Middle frontal gyrus (tissue), 1 donor: ENCODE data around the gene PEMT.
A peak's percentile ranks its signal among the peaks of the same experiment; 100 is the strongest.

ENCODE experiments used
- DNase-seq: peaks from one replicate; pipeline ENCODE4 v3.0.0-alpha.2; 2015; ENCODE audit warnings: low spot score; ENCODE audit errors: extremely low spot score

The PEMT gene

DNA sequence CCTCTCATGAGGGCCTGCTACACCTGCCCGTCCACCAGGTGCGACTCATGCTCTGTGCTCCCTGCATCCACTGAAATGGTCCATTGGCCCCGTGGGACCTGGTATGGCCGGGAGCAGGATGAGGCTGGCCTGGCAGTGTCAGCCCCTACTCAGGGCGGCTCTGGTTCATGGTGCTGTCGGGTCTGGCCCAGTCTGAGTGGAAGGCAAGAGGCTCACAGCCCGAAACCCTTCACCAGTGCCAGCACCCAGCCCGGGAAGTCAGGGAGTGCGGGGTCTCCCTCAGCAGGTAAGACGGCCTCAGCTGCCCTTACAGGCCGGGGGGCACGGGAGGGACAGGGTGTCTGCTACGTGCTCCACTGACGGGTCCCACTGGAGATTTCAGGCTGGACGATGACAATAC is 54.8 kb downstream of the PEMT start:
- DNase-seq = no peak

GRCh38 chr17:17535957-17536356 is 55.6 kb downstream of the PEMT start:
- peak; percentile 10 for DNase-seq

DNA sequence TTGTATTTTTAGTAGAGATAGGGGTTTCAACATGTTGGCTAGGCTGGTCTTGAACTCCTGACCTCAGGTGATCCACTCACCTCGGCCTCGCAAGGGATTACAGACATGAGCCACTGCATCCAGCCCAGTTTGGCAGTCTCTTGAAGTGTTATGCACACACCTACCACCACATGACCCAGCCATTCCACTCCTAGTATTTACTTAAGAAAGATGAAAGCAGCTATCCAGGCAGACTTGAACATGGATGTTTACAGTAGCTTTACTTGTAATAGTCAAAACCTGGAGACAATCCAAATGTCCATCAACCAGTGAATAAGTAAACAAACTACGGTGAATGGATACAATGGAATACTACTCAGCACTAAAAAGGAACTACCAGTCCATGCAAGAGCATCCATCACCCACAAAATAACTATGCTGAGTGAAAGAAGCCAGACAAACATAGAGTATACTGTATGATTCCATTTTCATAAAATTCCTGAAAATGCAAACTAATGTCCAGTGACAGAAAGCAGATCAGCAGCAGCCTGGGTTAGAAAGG is 57.5 kb downstream of the PEMT start:
- DNase-seq = no peak

- no peak for DNase-seq
These were observed 58.5 kb downstream of the PEMT start for GRCh38 chr17:17532991-17533390.

DNA sequence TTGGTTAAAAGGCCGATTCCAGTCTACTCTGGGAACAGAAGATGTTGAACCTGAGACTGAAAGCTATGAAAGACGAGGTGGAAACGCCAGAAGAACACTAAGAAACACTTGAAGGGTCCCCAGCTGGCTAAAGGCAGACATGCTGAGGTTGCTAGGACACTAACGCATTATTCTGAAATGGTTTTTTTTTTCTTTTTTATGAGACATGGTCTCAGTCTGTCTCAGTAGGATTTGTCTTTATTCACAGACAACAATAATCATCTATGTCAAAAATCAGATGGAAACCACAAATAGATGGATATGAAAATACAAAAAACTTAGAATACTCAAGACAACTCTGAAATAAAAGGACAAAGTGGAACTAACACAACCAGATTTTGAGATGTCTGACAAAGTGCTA is 60.4 kb downstream of the PEMT start:
- DNase-seq = no peak

- no peak for DNase-seq
These were observed 62.5 kb downstream of the PEMT start for GRCh38 chr17:17528696-17529652.

- DNase-seq = no peak
These were observed 63.5 kb downstream of the PEMT start for GRCh38 chr17:17527956-17528500.

DNA sequence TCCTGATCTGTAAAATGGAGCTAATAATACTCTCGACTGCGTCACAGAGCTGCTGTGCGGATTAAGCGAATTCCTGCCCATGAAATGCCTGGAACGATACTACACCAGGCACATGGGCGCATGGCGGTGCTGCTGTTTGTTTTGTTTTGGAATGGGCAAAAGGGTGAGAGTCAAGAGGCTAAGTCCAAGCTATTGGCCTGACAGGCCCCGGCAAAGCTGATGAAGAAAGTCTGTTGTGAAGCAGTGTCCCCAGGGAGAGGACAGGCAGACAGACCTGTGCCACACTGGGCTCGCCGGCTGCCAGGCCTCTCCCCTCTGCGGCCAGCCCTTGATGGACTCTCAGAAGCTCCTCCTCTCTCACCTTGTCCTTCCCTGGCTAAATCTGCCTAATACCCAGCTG is 64.0 kb downstream of the PEMT start:
- DNase-seq = no peak

DNA sequence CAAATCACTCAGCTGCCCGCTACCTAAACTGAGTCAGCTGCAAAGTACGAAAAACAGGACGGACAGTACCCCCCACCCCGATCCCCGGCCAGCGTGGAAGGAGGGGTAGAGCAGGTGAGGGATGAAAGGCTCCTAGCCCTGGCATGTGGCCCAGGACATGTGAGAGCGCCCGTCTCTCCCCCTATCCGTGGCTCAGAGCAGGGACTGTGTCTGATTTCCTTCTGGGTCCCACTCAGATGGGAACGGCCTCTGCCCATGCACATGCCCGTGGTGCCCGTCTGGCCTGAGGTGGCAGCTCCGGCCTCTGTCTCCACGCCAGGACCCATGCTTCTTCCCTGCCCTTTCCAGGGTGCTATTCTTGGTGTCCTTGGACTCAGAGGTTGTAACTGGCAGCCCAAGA is 65.1 kb downstream of the PEMT start:
- no peak for DNase-seq

DNA sequence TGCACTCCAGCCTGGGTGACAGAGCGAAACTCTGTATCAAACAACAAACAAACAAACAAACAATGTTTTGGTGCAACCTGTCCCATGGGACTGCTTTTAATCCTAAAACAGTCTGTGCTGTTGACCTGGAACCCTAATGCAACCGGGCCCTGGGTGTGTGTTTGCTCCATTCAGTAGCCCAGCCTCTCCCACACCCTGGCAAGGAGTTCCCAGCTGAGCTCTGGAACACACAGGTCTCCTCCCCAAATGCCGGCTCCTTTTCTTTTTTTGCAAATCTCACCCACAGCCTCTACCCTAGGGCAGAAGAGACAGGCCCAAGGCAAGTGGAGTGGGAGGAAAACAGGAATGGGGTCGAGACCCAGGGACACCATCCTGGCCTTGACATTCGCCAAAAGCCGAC is 65.6 kb downstream of the PEMT start:
- DNase-seq = no peak

GRCh38 chr17:17525311-17525710 is 66.2 kb downstream of the PEMT start:
- no peak for DNase-seq

- DNase-seq = no peak
These were observed 67.6 kb downstream of the PEMT start for GRCh38 chr17:17523731-17524490.

- no peak for DNase-seq
These were observed 68.3 kb downstream of the PEMT start for GRCh38 chr17:17523001-17523730.

GRCh38 chr17:17520599-17521232 is 70.8 kb downstream of the PEMT start:
- DNase-seq = no peak

DNA sequence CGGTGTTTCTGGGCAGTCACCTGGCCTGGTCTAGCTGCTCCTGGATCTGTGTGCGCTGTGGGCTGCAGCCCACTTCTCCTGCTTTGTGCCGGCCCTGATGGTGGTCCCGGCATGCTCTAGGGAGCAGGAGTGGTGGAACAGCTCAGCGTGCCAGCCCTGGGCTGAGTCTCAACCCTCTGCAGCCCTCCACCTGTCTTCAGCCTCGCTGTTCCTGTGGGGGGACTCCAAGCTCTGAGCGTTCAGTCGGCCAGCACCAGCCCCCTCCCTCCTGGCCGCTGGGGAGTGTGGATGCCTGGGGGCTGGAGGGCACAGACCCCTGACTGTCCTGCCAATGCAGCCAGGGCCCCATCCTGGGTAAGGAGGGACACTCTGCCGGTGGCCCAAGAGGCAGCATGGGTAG is 71.6 kb downstream of the PEMT start:
- no peak for DNase-seq

DNA sequence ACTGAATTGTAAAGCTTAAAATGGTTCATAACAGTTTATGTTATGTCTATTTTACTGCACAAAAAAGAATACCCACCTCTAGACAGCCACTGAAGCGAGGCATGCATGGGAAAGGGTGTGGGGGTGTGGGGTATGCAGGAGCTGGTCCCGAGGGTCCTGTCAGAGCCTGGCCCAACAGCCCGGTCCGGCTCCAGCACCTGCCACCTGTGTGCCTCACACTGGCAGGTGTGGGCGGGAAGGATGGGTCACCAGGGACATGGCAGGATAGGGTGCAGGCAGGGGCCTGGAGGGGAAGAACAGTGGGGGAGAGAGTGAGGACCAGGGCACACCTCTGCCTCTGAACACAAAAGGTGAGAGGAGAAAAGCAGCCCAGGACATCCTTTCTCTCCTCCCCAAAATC is 72.6 kb downstream of the PEMT start:
- DNase-seq = no peak

GRCh38 chr17:17518014-17518413 is 73.5 kb downstream of the PEMT start:
- DNase-seq = no peak

DNA sequence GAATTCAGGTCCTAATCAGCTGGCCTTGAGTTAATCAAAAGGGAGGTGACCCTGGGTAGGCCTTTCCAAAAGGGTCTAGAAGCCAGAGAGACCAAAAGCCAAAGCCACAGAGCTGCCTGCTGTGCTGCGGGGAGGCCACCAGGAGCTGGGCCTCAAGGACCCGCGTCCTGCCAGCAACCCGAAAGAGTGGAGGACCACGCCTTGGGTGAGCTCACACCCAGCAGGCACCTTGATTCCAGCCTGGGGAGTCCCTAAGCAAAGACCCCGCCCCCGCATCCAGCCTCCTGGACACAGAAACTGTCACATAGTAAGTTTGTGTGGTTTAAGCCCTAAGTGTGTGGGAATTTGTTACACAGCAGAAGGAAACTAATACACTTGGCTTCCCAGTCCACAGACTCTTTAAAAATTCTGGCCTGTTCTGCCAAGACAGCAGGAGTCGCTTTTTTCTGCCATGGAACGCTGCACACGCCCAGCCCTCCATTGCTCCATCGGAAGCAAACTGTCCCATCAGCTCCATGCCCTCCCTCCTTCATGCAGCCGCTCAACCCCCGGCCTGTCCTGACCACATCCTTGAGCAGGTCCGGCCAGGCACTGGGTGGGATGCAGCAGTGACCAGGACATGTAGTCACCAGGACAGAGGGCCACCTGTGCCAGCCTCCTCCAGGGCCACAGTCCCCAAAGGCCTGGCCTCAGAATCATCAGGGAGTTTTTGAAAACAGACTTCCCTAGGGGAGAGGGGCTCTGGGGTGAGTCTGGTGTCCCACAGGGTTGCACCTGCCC is 74.4 kb downstream of the PEMT start:
- DNase-seq = no peak

DNA sequence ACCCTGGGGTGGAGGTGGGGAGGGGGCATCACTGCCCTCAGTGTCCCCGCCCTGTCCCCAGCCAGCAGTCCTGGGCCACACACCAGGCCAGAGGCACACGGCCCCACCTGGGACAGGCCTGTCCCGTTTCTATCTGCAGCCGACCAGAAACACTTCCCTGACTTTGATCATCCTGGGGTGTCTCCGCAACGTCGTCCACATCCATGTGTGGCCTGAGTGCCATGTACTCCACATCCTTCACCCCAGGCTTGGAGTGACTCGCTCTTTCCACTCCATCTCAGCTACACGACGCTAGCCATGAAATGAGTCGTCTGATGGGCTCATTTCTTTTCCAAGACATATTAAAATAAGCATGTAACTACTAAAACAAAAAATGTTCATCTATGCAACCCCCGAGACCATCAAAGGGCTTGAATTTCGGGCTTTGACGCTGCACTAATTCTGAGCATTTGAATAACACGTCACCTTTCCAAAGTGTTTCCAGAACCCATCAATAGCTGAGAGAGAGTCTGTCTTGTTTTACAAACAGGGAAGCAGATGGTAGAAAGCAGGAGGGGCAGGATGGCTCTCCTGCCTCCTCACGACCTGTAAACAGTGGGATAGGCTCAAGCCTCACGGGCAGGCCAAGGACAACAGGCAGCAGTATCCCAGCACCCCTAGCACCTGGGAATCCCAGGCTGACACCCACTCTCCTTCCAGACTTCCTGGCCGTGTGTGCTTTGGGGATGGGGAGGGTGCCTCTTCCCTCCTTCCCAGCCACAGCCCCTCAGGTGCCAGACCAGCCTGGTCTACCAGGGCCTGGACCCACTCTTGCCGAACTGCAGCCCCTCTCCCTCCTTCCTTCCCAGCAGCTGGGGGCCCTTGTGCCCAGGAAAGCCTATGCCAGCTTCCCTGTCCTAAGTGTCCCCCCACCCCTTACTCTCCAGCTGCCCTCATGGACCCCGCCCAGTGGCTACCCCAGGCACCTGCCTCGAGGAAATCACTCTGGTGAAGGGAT is 75.3 kb downstream of the PEMT start:
- no peak for DNase-seq
